Lower lobe of right lung (tissue), 2 donors: ENCODE results near the gene INTS4. TPM values are rescaled to one million over a fixed set of nuclear protein-coding genes. Genes with fewer than 3 reads are reported as not detected.
A peak's percentile ranks its signal among the peaks of the same experiment; 100 is the strongest.
"Not testable (repeated sequence)": the region's sequence is repeated elsewhere in the genome, so short reads cannot be mapped to it uniquely, and the experiment has no call there.

ENCODE experiments used
- ATAC-seq, 2 donors: fragments of 200-7000 bp; cut with Tn5 transposase; one replicate each; pipeline ENCODE4 v1.9.1; 2020 to 2022; ENCODE audit warnings: mild to moderate bottlenecking in 2 of 2, moderate library complexity in 2 of 2
- DNase-seq: peaks from one replicate; pipeline ENCODE4 v3.0.0-alpha.2; 2020
- H3K27ac ChIP-seq: fragments of 200-600 bp; one replicate; pipeline ENCODE4 v1.8.0; 2022
- H3K27me3 ChIP-seq: fragments of 200-600 bp; one replicate; pipeline ENCODE4 v1.8.0; 2022; ENCODE audit warnings: low read depth
- H3K36me3 ChIP-seq: fragments of 200-600 bp; one replicate; pipeline ENCODE4 v1.8.0; 2022; ENCODE audit warnings: mild to moderate bottlenecking
- H3K4me1 ChIP-seq: fragments of 200-600 bp; one replicate; pipeline ENCODE4 v1.8.0; 2022
- H3K4me3 ChIP-seq: fragments of 200-600 bp; one replicate; pipeline ENCODE4 v1.8.0; 2022; ENCODE audit warnings: mild to moderate bottlenecking
- H3K9me3 ChIP-seq: fragments of 200-600 bp; one replicate; pipeline ENCODE4 v1.8.0; 2022
- CTCF ChIP-seq: fragments of 200-600 bp; IDR thresholded peaks from one replicate; pipeline ENCODE4 v1.8.0; 2022; ENCODE audit warnings: antibody characterized with exemption, mild to moderate bottlenecking
- intact Hi-C: fragments of 100-400 bp; cut with DNase I; formaldehyde crosslinking; loops from one replicate; pipeline ENCODE4 v1.11.0; 2022
- total RNA-seq: library from RNA; stranded (reverse); fragmentation: NEBNext Ultra II Directional; extraction: Animal tissue kit (Norgen Biotek cat#: 25700); gene quantifications from one replicate; pipeline ENCODE4 v1.2.1, GENCODE V29; 2021
- donor health status: DM: no; HTN: yes; CAD: no; lungs with severe emphysema.

Gene INTS4
- total RNA-seq, 1 donor from 2014 or later, result 35.4 TPM

GRCh38 chr11:78010304-78010703, 15.8 kb upstream of the INTS4 start:
- Histone ChIP-seq H3K4me1 (no peaks in the 10 kb centered on the region), H3K27me3 (no peaks in the 10 kb centered on the region), H3K4me3 (no peak overlapping the region), H3K27ac (no peak overlapping the region), H3K9me3 (no peaks in the 10 kb centered on the region), H3K36me3 (no peaks in the 10 kb centered on the region)
- no peak for TF ChIP-seq CTCF
- DNase-seq (no peak), ATAC-seq (no peak)
- intact Hi-C loops, result no loop called here

GRCh38 chr11:78009062-78009461, 14.6 kb upstream of the INTS4 start:
- Histone ChIP-seq H3K4me3 (no peak overlapping the region), H3K4me1 (no peaks in the 10 kb centered on the region), H3K27ac (no peak overlapping the region), H3K27me3 (no peaks in the 10 kb centered on the region), H3K36me3 (no peaks in the 10 kb centered on the region), H3K9me3 (no peaks in the 10 kb centered on the region)
- ATAC-seq (no peak), DNase-seq (no peak)
- intact Hi-C loops, result no loop called here
- no peak for TF ChIP-seq CTCF

DNA sequence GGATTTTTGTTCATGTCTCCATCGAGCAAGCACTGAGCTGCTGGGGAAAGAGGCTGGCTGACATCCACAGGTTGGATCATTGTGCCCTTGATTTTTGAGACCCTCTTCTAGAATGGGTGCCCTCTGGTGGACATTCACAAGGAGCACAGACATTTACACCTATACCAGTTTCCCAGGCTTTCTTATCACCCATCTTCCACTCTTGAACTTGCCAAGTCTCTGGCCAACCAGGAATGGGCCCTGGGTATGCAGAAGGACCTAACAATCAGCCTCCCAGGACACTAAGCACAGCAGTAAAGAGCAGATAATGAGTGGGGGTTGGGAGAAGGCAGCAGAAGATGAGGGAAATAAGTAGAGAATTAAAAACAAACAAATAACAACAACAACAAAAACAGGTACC, 5.7 kb upstream of the INTS4 start:
- Histone ChIP-seq H3K9me3 (no peaks in the 10 kb centered on the region), H3K27me3 (no peaks in the 10 kb centered on the region), H3K27ac (no peak overlapping the region), H3K4me1 (peaks cover 4% of the 10 kb centered on the region), H3K36me3 (no peaks in the 10 kb centered on the region), H3K4me3 (no peak overlapping the region)
- intact Hi-C loops, result no loop called here
- no peak for DNase-seq
- peak; percentile 82 to 83 for ATAC-seq
- TF ChIP-seq CTCF, result peak; percentile 61

DNA sequence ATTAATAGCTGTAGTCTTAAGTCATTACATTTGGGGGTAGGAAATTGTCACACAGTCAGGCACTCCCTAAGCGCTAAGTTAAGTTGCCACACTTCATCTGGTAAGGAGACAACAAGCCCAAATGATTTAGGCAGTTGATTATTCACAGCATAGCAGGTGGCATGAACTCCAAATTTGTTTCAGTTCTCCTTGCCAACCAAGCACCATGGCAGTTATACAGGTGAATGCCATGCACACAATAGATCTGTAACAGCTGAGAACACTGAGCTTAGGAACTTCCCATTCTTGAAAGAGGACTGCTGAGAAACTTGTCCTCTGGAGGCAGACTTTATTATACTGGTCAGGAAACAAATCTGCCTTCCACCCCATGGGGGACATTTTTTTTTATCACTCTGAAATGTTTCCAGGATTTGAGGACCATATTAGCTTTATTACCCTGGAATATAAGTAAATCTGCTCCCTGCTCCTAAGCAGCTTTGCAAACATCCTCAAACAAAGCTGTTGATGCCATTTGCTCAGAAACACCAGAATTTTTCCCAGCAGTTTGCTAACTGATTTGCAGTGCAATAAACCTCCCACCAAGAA, 5.1 kb upstream of the INTS4 start:
- no peaks in the 10 kb centered on the region for H3K27me3 ChIP-seq
- H3K4me1 ChIP-seq, result peaks cover 4% of the 10 kb centered on the region
- DNase-seq, result no peak
- no peaks in the 10 kb centered on the region for H3K9me3 ChIP-seq
- no peak for TF ChIP-seq CTCF
- intact Hi-C loops, result no loop called here
- H3K4me3 ChIP-seq, result no peak overlapping the region
- H3K27ac ChIP-seq, result no peak overlapping the region
- no peaks in the 10 kb centered on the region for H3K36me3 ChIP-seq
- no peak for ATAC-seq

GRCh38 chr11:77993902-77994301, 566 bp downstream of the INTS4 start:
- H3K27ac ChIP-seq, result peak overlapping the region; percentile 79
- peak overlapping the region; percentile 74 for H3K4me3 ChIP-seq
- DNase-seq (no peak), ATAC-seq (no peak)
- H3K9me3 ChIP-seq, result no peaks in the 10 kb centered on the region
- peaks cover 24% of the 10 kb centered on the region for H3K36me3 ChIP-seq
- intact Hi-C loops, result no loop called here
- no peaks in the 10 kb centered on the region for H3K27me3 ChIP-seq
- peaks cover 25% of the 10 kb centered on the region for H3K4me1 ChIP-seq
- TF ChIP-seq CTCF, result no peak

GRCh38 chr11:77990981-77991380, 3.5 kb downstream of the INTS4 start:
- Histone ChIP-seq H3K4me1 (peaks cover 25% of the 10 kb centered on the region), H3K36me3 (peaks cover 52% of the 10 kb centered on the region), H3K9me3 (no peaks in the 10 kb centered on the region), H3K4me3 (no peak overlapping the region), H3K27ac (no peak overlapping the region), H3K27me3 (no peaks in the 10 kb centered on the region)
- ATAC-seq (no peak), DNase-seq (no peak)
- TF ChIP-seq CTCF, result no peak
- intact Hi-C loops, result no loop called here

DNA sequence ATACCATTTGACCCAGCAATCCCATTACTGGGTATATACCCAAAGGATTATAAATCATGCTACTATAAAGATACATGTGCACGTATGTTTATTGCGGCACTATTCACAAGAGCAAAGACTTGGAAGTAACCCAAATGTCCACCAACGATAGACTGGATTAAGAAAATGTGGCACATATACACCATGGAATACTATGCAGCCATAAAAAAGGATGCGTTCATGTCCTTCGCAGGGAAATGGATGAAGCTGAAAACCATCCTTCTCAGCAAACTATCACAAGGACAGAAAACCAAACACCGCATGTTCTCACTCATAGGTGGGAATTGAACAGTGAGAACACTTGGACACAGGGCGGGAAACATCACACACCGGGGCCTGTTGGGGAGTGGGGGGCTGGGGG, 8.0 kb downstream of the INTS4 start:
- H3K4me3 ChIP-seq, intact Hi-C loops, DNase-seq, H3K9me3 ChIP-seq, H3K27ac ChIP-seq, H3K27me3 ChIP-seq, H3K4me1 ChIP-seq, ATAC-seq: not testable (repeated sequence)
- peaks cover 57% of the 10 kb centered on the region for H3K36me3 ChIP-seq
